ENCODE measurements around the gene BST2. TPM values are rescaled to one million over a fixed set of nuclear protein-coding genes. Genes with fewer than 3 reads are reported as not detected.

Gene BST2
- total and polyA plus RNA-seq, 10 of the 15 experiments (the other 5 are each of a cell fraction or from before 2014, with no cell fraction given) = 16.6 to 372 (median 264) TPM

GRCh38 chr19:17370026-17370587 is 35.3 kb downstream of the BST2 start (continued):
- TF ChIP-seq PKNOX1 (IDR thresholded peaks at IDR 0.05) (peak; percentile 65), POU2F2 (IDR thresholded peaks at IDR 0.05; ENCODE audit: borderline replicate concordance, low read depth, low read length) (peak; percentile 96; the same call in 2 of the 3 replicates), SKIL (IDR thresholded peaks at IDR 0.05; ENCODE audit: low read depth, poor library complexity, severe bottlenecking) (peak; percentile 91), NFYA (IDR thresholded peaks at IDR 0.05; ENCODE audit: borderline replicate concordance, low read depth, low read length) (no peak), HCFC1 (IDR thresholded peaks at IDR 0.05; ENCODE audit: low read length) (no peak), REST (IDR thresholded peaks at IDR 0.05; ENCODE audit: low read depth, low read length) (no peak), NFXL1 (IDR thresholded peaks at IDR 0.05; ENCODE audit: borderline replicate concordance) (no peak), CREB1 (IDR thresholded peaks at IDR 0.05; ENCODE audit: low read depth) (peak; percentile 21; the same call in 1 of the 2 replicates), MTA3 (IDR thresholded peaks at IDR 0.05; ENCODE audit: borderline replicate concordance, low read length) (no peak; the same call in 1 of the 2 replicates), NR2C2 (IDR thresholded peaks at IDR 0.05; ENCODE audit: borderline replicate concordance, control insufficient read depth, insufficient read length, low read depth) (no peak), RELB (IDR thresholded peaks at IDR 0.05; ENCODE audit: low read depth) (peak; percentile 92), CBX5 (IDR thresholded peaks at IDR 0.05; ENCODE audit: low read depth) (no peak), SUZ12 (IDR thresholded peaks at IDR 0.05; ENCODE audit: unreplicated experiment) (no peak), SMC3 (IDR thresholded peaks at IDR 0.05; ENCODE audit: borderline replicate concordance, low read length) (no peak), MEF2B (IDR thresholded peaks at IDR 0.05; ENCODE audit: partially characterized antibody, poor library complexity, severe bottlenecking) (peak; percentile 91), PBX3 (IDR thresholded peaks at IDR 0.05; ENCODE audit: insufficient replicate concordance, low read depth, low read length) (no peak), MYC (IDR thresholded peaks at IDR 0.05; ENCODE audit: insufficient read depth, insufficient read length, insufficient replicate concordance, low read length, severe bottlenecking) (no peak), BCL11A (IDR thresholded peaks at IDR 0.05; ENCODE audit: low read depth, low read length) (peak; percentile 80)
